ENCODE results near the gene LCE7A.

The LCE7A gene, protein sequence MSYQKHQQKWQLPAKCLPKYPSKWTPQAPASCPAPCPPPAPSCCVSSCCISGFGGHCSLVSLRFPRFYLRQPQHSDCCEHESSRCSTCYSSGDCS

DNA sequence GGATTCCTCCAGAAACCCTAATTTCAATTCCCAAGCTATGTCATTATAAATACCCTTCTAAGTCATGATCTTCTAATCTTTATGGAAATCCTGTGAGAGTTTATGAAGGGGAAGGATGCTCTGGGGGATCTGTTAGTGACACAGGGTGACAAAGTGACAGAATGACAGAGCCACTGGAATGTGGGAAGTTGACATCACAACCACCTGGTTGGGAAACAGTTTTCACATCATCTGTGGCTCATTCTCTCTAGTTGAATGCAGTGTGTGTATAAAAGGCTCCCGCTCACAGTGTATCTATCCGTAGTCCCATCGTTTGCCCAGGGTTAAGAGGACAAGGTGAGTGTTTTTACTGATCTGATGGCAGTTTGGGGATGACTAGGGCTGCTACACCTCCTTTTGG is at the start of gene LCE7A:
TSS of gene LCE7A (plus strand) at position 301 of the 400 bp plus-strand sequence. CDS start 702 bp downstream, outside the sequence.
- DNase-seq (ENCODE audit: extremely low spot score), result no peak
- CTCF ChIA-PET, result interaction anchor here (1.2 kb wide), 1 partner anchor 9 kb away, joined by 3 read pairs; no protein-coding TSS in a partner anchor
- TF ChIP-seq, protein P1, sequence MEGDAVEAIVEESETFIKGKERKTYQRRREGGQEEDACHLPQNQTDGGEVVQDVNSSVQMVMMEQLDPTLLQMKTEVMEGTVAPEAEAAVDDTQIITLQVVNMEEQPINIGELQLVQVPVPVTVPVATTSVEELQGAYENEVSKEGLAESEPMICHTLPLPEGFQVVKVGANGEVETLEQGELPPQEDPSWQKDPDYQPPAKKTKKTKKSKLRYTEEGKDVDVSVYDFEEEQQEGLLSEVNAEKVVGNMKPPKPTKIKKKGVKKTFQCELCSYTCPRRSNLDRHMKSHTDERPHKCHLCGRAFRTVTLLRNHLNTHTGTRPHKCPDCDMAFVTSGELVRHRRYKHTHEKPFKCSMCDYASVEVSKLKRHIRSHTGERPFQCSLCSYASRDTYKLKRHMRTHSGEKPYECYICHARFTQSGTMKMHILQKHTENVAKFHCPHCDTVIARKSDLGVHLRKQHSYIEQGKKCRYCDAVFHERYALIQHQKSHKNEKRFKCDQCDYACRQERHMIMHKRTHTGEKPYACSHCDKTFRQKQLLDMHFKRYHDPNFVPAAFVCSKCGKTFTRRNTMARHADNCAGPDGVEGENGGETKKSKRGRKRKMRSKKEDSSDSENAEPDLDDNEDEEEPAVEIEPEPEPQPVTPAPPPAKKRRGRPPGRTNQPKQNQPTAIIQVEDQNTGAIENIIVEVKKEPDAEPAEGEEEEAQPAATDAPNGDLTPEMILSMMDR (IDR thresholded peaks at IDR 0.05; ENCODE audit: control extremely low read depth, extremely low read depth, low read depth, missing control alignments), result no peak
- POLR2A ChIA-PET, result no interaction called here

DNA sequence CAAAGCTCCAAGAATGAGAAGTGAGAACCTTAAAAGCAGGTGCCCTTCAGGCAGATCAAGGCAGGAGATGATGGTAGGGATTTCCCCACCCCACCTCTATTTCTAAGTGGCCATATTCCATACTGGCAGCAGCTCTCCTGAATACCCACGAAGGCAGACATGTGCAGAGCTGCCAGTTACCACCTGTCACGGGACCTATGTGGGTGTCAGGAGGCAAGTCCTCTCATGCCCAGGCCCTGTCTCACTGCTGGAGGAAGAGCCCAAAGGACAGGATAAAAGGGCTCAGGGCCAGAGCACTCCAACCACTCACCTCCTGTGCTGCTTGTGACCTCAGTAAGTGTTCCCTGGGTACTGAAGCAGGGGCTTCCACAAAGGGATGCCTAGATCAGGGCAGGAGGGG is 48.7 kb upstream of the LCE7A start:
- TF ChIP-seq, protein P1 (IDR thresholded peaks at IDR 0.05; ENCODE audit: control extremely low read depth, extremely low read depth, low read depth, missing control alignments), result no peak
- CTCF ChIA-PET, result no interaction called here
- DNase-seq (ENCODE audit: extremely low spot score), result no peak
- POLR2A ChIA-PET, result no interaction called here

DNA sequence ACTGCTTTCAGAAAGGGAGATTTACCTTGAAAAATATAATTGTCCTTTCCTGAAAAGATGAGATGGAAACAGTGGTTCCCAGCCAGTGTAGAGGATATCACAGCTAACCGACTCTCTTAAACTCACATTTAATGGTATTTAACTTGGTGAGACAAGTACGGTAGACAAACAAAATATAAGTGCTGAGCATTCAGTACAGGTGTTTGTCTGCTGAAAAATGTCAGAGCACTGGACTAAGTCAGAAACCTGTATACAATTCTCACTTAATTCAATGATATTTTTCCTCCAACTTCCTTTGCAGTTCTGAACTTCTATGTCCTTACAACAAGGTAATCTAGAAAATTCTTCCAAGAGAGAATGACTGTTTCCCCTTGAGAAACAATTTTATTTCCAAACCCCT is 48.1 kb upstream of the LCE7A start, which contains the start of gene LCE1B:
TSS of gene LCE1B (plus strand) at position 301 of the 400 bp plus-strand sequence. CDS start 476 bp downstream, outside the sequence.
- no peak for DNase-seq (ENCODE audit: extremely low spot score)
- POLR2A ChIA-PET, result no interaction called here
- CTCF ChIA-PET, result no interaction called here
- TF ChIP-seq, protein P1 (IDR thresholded peaks at IDR 0.05; ENCODE audit: control extremely low read depth, extremely low read depth, low read depth, missing control alignments), result no peak

DNA sequence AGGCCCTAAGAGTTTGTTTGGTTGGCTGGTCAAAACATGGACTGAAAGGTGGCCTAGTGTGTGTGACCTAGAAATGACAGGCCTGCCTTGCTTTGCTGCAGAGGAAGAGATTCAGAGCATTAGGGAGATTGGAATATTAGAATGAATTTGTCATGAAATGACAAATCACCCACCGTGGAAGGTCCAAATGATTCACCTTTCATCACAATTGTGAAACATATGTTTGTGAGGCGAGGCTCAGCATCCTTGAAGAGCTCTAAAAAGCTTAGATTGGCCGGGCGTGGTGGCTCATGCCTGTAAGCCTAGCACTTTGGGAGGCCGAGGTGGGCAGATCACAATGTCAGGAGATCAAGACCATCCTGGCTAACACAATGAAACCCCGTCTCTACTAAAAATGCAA is 42.5 kb upstream of the LCE7A start:
- TF ChIP-seq, protein P1 (IDR thresholded peaks at IDR 0.05; ENCODE audit: control extremely low read depth, extremely low read depth, low read depth, missing control alignments), result no peak
- DNase-seq (ENCODE audit: extremely low spot score), result no peak
- CTCF ChIA-PET, result interaction anchor here (1.3 kb wide), 1 partner anchor 10 kb away, joined by 3 read pairs; no protein-coding TSS in a partner anchor
- POLR2A ChIA-PET, result no interaction called here

DNA sequence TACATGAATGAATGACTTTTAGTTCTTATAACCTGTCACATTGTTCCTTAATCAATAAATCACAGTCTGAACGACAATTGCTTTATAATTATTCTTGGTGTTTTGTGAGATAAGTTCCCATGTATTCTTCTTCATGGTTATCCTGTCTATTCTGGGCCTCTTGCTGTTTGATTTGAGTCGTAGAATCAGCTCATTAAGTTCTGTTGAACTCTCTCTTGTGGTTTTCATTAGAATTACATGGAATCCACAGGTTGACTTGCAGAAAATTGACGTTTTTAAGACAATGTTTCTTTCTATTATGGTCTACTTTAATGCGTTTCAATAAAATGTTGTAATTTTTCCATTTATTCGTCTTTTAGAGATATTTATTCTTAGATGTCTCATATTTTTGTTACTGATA is 36.5 kb upstream of the LCE7A start:
- CTCF ChIA-PET, result no interaction called here
- TF ChIP-seq, protein P1 (IDR thresholded peaks at IDR 0.05; ENCODE audit: control extremely low read depth, extremely low read depth, low read depth, missing control alignments), result no peak
- DNase-seq (ENCODE audit: extremely low spot score), result no peak
- POLR2A ChIA-PET, result no interaction called here

DNA sequence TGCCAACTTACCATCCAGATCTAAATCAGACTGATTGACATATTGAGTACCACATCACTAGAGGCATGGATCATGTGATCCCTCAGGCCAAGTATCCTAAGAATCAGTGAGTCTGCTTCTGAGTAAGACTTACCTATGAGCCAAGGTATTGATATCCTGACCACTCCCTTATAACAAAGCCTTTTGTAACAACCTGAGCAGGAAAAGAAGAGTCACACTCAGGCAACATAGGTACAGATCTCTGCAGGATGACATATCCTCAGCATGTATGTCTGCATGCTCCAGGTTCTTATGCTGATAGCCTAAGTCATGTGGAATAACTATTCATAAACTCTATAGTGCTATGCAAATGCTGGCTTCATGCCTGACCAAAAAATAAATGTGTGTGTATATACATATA is 34.8 kb upstream of the LCE7A start:
- TF ChIP-seq, protein P1 (IDR thresholded peaks at IDR 0.05; ENCODE audit: control extremely low read depth, extremely low read depth, low read depth, missing control alignments), result no peak
- DNase-seq (ENCODE audit: extremely low spot score), result no peak
- CTCF ChIA-PET, result no interaction called here
- POLR2A ChIA-PET, result no interaction called here

All from GM10248 (cell line).